ENCODE data around the gene MAGIX.

Gene MAGIX

GRCh38 chrX:49184294-49185281, 22.0 kb downstream of the MAGIX start:
- DNase-seq (ENCODE audit: low read depth), result peak; percentile 86

GRCh38 chrX:49186125-49187027, 23.8 kb downstream of the MAGIX start, which contains the start of gene PRICKLE3:
PRICKLE3 (minus strand) TSS chrX:49186373; CDS start chrX:49186297, 76 bp downstream.
- DNase-seq (ENCODE audit: low read depth), result peak; percentile 46

GRCh38 chrX:49187028-49187394, 24.5 kb downstream of the MAGIX start:
- DNase-seq (ENCODE audit: low read depth), result no peak

- no peak for DNase-seq (ENCODE audit: low read depth)
Observed at GRCh38 chrX:49187526-49187925, 25.0 kb downstream of the MAGIX start.

GRCh38 chrX:49188468-49189076, 26.0 kb downstream of the MAGIX start:
- DNase-seq (ENCODE audit: low read depth), result no peak

GRCh38 chrX:49189606-49190005, 27.0 kb downstream of the MAGIX start:
- no peak for DNase-seq (ENCODE audit: low read depth)

GRCh38 chrX:49190821-49191573, 28.4 kb downstream of the MAGIX start:
- DNase-seq (ENCODE audit: low read depth), result peak; percentile 100

- no peak for DNase-seq (ENCODE audit: low read depth)
Observed at GRCh38 chrX:49191574-49192011, 29.0 kb downstream of the MAGIX start.

- peak; percentile 26 for DNase-seq (ENCODE audit: low read depth)
Observed at GRCh38 chrX:49192722-49193328, 30.3 kb downstream of the MAGIX start.

GRCh38 chrX:49193542-49193964, 31.0 kb downstream of the MAGIX start:
- DNase-seq (ENCODE audit: low read depth), result no peak

- no peak for DNase-seq (ENCODE audit: low read depth)
Observed at GRCh38 chrX:49197543-49198087, 35.1 kb downstream of the MAGIX start.

GRCh38 chrX:49198540-49199314, 36.2 kb downstream of the MAGIX start:
- DNase-seq (ENCODE audit: low read depth), result no peak

- no peak for DNase-seq (ENCODE audit: low read depth)
Observed at GRCh38 chrX:49199315-49199595, 36.7 kb downstream of the MAGIX start.

GRCh38 chrX:49199906-49200771, 37.6 kb downstream of the MAGIX start, which contains the start of gene SYP:
SYP (minus strand) TSS chrX:49200193; CDS start chrX:49200186, 7 bp downstream.
- DNase-seq (ENCODE audit: low read depth), result peak; percentile 74

GRCh38 chrX:49202022-49202421, 39.5 kb downstream of the MAGIX start:
- no peak for DNase-seq (ENCODE audit: low read depth)

GRCh38 chrX:49203536-49203935, 41.0 kb downstream of the MAGIX start:
- DNase-seq (ENCODE audit: low read depth), result no peak

- DNase-seq (ENCODE audit: low read depth), result no peak
Observed at GRCh38 chrX:49204017-49204416, 41.5 kb downstream of the MAGIX start.

GRCh38 chrX:49204709-49205108, 42.2 kb downstream of the MAGIX start:
- DNase-seq (ENCODE audit: low read depth), result no peak

GRCh38 chrX:49205443-49205842, 42.9 kb downstream of the MAGIX start:
- no peak for DNase-seq (ENCODE audit: low read depth)

Measured in amniotic epithelial cell (primary cell).